BE2C (cell line): ENCODE results near the gene SPACA4.

ENCODE experiments used
- DNase-seq: peaks from one replicate; pipeline ENCODE4 v3.0.0-alpha.2; 2020
- H3K27me3 ChIP-seq: fragments of 250-450 bp; sonication (Bioruptor Pico); 2 replicates; pipeline ENCODE4 v1.5.1; 2020; ENCODE audit warnings: mild to moderate bottlenecking
- H3K36me3 ChIP-seq: fragments of 250-450 bp; sonication (Bioruptor Pico); 2 replicates; pipeline ENCODE4 v1.5.1; 2020; ENCODE audit warnings: mild to moderate bottlenecking
- H3K4me1 ChIP-seq: fragments of 250-450 bp; sonication (Bioruptor Pico); 2 replicates; pipeline ENCODE4 v1.5.1; 2020
- H3K4me3 ChIP-seq: 2 replicates; pipeline ENCODE4 v1.5.1; 2011; ENCODE audit warnings: low read depth, low read length
- H3K9me3 ChIP-seq: fragments of 250-450 bp; sonication (Bioruptor Pico); 2 replicates; pipeline ENCODE4 v1.5.1; 2020
- TF ChIP-seq, protein P1 (sequence below): IDR thresholded peaks from 2 replicates; pipeline ENCODE4 v1.5.1; 2012; ENCODE audit warnings: mild to moderate bottlenecking, low read depth, low read length

Gene SPACA4

DNA sequence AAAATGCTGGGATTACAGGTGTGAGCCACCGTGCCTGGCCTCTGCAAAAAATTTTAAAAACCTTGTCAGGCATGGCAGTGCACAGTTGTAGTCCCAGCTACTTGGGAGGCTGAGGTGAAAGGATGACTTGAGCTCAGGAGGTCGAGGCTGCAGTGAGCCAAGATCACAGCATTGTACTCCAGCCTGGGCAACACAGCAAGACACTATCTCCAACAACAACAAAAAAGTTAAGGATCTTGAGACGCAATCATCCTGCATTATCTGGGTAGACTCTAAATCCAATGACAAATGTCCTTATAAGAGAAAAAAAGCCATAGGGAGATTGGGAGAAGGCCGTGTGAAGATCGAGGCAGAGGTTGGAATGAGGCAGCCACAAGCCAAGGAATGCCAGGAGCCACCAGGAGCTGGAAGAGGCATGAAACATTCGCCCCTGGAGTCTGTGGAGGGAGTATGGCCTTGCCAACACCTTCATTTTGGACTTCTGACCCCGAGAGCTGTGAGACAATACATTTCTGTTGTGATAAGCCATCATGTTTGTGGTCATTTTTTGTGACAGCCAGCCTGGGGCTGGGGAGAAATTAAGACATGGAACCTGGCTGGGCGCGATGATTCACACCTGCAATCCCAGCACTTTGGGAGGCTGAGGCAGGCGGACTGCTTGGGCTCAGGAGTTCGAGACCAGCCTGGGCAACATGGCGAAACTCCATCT, 44.6 kb downstream of the SPACA4 start:
- no peaks in the 10 kb centered on the region for H3K9me3 ChIP-seq
- no peaks in the 10 kb centered on the region for H3K36me3 ChIP-seq
- no peak for DNase-seq
- no peaks in the 10 kb centered on the region for H3K27me3 ChIP-seq
- no peaks in the 10 kb centered on the region; the same call in 1 of the 2 replicates for H3K4me1 ChIP-seq
- TF ChIP-seq, protein P1, sequence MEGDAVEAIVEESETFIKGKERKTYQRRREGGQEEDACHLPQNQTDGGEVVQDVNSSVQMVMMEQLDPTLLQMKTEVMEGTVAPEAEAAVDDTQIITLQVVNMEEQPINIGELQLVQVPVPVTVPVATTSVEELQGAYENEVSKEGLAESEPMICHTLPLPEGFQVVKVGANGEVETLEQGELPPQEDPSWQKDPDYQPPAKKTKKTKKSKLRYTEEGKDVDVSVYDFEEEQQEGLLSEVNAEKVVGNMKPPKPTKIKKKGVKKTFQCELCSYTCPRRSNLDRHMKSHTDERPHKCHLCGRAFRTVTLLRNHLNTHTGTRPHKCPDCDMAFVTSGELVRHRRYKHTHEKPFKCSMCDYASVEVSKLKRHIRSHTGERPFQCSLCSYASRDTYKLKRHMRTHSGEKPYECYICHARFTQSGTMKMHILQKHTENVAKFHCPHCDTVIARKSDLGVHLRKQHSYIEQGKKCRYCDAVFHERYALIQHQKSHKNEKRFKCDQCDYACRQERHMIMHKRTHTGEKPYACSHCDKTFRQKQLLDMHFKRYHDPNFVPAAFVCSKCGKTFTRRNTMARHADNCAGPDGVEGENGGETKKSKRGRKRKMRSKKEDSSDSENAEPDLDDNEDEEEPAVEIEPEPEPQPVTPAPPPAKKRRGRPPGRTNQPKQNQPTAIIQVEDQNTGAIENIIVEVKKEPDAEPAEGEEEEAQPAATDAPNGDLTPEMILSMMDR = no peak
- H3K4me3 ChIP-seq = no peak overlapping the region

DNA sequence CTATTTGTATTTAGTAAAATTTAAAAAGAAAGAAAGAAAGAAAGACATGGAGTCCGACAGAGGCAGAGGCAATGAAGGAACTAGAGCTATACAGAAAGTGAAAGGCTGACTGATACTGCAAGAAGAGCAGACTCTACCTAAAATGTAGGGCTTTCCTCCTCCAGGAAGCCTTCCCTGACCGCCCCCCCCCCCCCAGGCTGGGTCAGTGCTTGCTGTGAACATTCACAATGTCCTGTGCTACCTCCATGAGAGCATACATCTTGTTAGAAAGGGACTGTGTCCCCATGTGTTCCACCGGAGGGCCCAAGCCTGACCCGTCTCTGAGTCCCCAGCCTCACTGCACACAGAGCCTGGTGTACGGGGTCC, 45.1 kb downstream of the SPACA4 start:
- no peaks in the 10 kb centered on the region; the same call in 1 of the 2 replicates for H3K4me1 ChIP-seq
- DNase-seq = no peak

DNA sequence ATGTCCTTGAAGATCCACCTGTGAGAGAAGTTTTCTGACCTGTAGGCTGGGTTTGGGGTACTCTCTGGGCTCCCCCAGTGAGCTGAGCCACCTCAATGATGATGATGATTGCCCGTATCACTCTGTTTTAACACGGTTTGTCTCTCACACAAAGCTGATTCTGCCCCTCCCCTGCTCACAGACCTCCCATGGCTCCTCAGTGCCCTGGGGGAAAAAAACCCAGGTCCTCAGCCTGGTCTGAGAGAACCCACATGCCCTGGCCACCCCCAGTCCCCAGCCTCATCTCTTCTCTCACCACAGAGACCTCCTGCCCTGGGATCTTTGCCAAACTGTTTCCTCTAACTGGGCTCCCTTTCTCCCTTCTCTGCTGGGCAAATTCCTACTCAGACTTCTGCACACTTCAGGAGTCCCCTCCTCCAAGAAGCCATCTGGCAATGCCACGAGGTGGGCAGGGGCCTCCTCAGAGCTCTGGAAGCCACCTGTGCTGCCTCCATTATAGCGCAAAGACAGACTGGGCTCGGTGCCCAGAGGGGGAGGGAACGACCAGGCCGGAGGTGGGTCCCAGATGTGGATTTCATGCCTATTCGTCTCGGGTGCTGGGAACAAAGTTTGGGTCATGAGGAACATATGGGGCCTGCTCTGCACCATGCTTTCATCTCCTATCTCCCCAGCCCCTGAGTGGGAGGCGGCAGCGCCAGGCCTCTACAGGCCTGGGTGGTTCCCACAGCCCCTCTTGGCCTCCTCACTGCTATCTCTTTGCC, 47.9 kb downstream of the SPACA4 start:
- H3K27me3 ChIP-seq = no peaks in the 10 kb centered on the region
- H3K4me3 ChIP-seq = no peak overlapping the region
- peak; percentile 75 for DNase-seq
- H3K4me1 ChIP-seq = no peaks in the 10 kb centered on the region; the same call in 1 of the 2 replicates
- TF ChIP-seq, protein P1 = no peak
- no peaks in the 10 kb centered on the region for H3K36me3 ChIP-seq
- H3K9me3 ChIP-seq = no peaks in the 10 kb centered on the region

More for the DNA sequence above, 45.1 kb downstream of the SPACA4 start:
- no peak overlapping the region for H3K4me3 ChIP-seq
- no peaks in the 10 kb centered on the region for H3K27me3 ChIP-seq
- TF ChIP-seq, protein P1 = no peak
- H3K9me3 ChIP-seq = no peaks in the 10 kb centered on the region
- H3K36me3 ChIP-seq = no peaks in the 10 kb centered on the region

DNA sequence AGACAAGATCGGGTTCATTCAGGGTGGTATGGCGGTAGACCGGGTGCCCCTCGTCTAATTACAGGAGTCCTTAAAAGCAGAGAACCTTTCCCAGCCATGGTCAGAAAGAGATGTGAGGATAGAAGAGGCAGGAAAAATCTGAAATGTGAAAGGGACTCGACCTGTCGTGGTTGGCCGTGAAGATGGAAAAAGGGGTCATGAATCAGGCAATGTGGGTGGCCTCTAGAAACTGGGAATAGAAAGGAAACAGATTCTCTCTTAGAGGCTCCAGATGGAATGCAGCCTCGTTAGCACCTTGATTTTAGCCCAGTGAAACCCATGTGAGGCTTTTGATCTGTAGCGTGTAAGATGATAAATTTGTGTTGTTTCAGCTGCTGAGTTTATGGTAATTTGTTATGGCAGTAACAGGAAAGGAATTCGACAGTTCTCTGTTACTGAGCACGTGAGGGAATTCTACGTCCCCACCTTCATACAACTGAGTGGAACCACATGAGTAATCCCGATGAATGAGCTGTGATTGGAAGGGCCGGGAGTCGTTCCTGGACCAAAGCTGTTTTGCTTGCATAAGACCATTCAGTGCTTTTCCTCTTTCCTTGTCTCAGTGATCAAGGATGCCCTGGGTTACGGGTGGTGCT, 50.4 kb downstream of the SPACA4 start:
- Histone ChIP-seq H3K36me3 (no peaks in the 10 kb centered on the region), H3K9me3 (no peaks in the 10 kb centered on the region), H3K4me1 (no peaks in the 10 kb centered on the region; the same call in 1 of the 2 replicates), H3K27me3 (no peaks in the 10 kb centered on the region), H3K4me3 (no peak overlapping the region)
- DNase-seq = no peak
- TF ChIP-seq, protein P1 = no peak
